Measurements from ENCODE around the gene DCHS1. TPM values are rescaled to one million over a fixed set of nuclear protein-coding genes. Genes with fewer than 3 reads are reported as not detected.

Gene DCHS1
- total and polyA plus RNA-seq, 2 experiments from 2014 or later: 8.0 to 15.2 TPM

GRCh38 chr11:6634534-6634933 is 21.1 kb downstream of the DCHS1 start:
- Histone ChIP-seq H3K9me2 (replicated peaks; ENCODE audit: insufficient read depth) (no peaks in the 10 kb centered on the region), H3K9me3 (ENCODE audit: low read depth) (no peaks in the 10 kb centered on the region), H3K27me3 (peaks cover 8% of the 10 kb centered on the region), H3K4me2 (no peak overlapping the region), H3K27ac (no peak overlapping the region), H2AFZ (no peak overlapping the region), H3K4me3 (no peak overlapping the region), H3K79me2 (peaks cover 11% of the 10 kb centered on the region), H4K20me1 (ENCODE audit: insufficient read depth, poor library complexity, severe bottlenecking) (no peaks in the 10 kb centered on the region), H3K36me3 (replicated peaks; ENCODE audit: insufficient read depth, low read depth) (no peaks in the 10 kb centered on the region), H3K4me1 (ENCODE audit: insufficient read depth) (peaks cover 4% of the 10 kb centered on the region)
- 71% methylated on average over 1 of the region's 1 CpG for WGBS (ENCODE audit: low lambda C conversion rate, missing lambda C conversion rate)
- TF ChIP-seq EZH2 (IDR thresholded peaks at IDR 0.05; ENCODE audit: borderline replicate concordance) (no peak), EZH2phosphoT487 (IDR thresholded peaks at IDR 0.05; ENCODE audit: low read depth, severe bottlenecking, unreplicated experiment) (no peak)
- TF ChIP-seq, protein P1, sequence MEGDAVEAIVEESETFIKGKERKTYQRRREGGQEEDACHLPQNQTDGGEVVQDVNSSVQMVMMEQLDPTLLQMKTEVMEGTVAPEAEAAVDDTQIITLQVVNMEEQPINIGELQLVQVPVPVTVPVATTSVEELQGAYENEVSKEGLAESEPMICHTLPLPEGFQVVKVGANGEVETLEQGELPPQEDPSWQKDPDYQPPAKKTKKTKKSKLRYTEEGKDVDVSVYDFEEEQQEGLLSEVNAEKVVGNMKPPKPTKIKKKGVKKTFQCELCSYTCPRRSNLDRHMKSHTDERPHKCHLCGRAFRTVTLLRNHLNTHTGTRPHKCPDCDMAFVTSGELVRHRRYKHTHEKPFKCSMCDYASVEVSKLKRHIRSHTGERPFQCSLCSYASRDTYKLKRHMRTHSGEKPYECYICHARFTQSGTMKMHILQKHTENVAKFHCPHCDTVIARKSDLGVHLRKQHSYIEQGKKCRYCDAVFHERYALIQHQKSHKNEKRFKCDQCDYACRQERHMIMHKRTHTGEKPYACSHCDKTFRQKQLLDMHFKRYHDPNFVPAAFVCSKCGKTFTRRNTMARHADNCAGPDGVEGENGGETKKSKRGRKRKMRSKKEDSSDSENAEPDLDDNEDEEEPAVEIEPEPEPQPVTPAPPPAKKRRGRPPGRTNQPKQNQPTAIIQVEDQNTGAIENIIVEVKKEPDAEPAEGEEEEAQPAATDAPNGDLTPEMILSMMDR (IDR thresholded peaks at IDR 0.05; ENCODE audit: poor library complexity): no peak
- no peak for DNase-seq (ENCODE audit: low spot score)

DNA sequence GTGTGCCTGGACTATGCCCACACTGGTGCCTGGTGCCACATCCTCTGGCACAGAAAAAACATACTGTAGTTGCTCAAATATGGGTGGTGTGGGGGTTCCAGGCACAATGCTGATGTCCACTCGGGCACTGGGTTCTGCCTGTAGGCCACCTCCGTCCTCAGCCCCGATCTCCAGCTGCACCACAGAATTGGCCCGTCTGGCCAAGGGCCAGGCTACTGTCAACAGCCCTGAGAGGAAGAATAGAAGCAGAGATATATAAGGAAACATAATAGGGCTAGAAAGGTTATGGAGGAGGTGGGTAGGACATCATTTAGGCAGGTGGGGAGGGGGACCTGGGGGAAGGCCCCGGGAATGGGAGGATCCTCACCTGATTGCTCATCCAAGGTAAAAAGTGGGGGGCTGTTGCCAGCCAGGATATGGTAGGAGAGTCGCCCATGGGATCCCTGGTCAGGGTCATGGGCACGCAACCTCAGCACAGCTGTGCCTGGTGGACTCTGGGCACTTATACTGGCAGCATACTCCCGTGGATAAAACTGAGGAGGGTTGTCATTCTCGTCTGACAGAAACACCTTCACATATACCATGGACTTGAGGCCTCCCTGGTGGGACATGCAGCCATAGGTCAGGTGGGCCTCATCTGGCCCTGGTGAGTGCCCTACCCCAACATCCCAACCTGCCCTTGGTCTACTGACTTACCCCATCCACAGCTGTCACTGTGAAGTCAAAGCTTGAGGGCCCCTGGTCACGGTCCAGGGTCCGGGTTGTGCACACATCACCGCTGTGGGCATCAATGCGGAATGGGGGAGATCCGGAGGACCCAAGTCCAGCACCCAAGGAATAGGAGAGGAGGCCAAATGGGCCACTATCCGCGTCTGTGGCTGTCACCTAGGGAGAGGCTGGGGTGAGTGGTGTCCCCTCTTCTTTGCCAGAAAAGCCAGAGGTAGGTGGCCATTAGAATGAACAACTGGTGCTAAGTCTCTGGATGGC is 21.9 kb downstream of the DCHS1 start:
- Histone ChIP-seq H3K27ac (no peak overlapping the region), H3K9me3 (ENCODE audit: low read depth) (no peaks in the 10 kb centered on the region), H4K20me1 (ENCODE audit: insufficient read depth, poor library complexity, severe bottlenecking) (no peaks in the 10 kb centered on the region), H2AFZ (no peak overlapping the region), H3K4me3 (no peak overlapping the region), H3K36me3 (replicated peaks; ENCODE audit: insufficient read depth, low read depth) (no peaks in the 10 kb centered on the region), H3K79me2 (peaks cover 11% of the 10 kb centered on the region), H3K9me2 (replicated peaks; ENCODE audit: insufficient read depth) (no peaks in the 10 kb centered on the region), H3K4me2 (no peak overlapping the region), H3K27me3 (peaks cover 8% of the 10 kb centered on the region), H3K4me1 (ENCODE audit: insufficient read depth) (peaks cover 4% of the 10 kb centered on the region)
- TF ChIP-seq EZH2phosphoT487 (IDR thresholded peaks at IDR 0.05; ENCODE audit: low read depth, severe bottlenecking, unreplicated experiment) (no peak), EZH2 (IDR thresholded peaks at IDR 0.05; ENCODE audit: borderline replicate concordance) (no peak)
- TF ChIP-seq, protein P1 (IDR thresholded peaks at IDR 0.05; ENCODE audit: poor library complexity): no peak
- DNase-seq (ENCODE audit: low spot score): no peak
- 98% methylated on average over 16 of the region's 16 CpGs for WGBS (ENCODE audit: low lambda C conversion rate, missing lambda C conversion rate)

- no peak overlapping the region for H3K27ac ChIP-seq
- H3K4me1 ChIP-seq (ENCODE audit: insufficient read depth): no peaks in the 10 kb centered on the region
- no peak overlapping the region for H3K4me3 ChIP-seq
- DNase-seq (ENCODE audit: low spot score): no peak
- H3K36me3 ChIP-seq (replicated peaks; ENCODE audit: insufficient read depth, low read depth): no peaks in the 10 kb centered on the region
- H3K9me3 ChIP-seq (ENCODE audit: low read depth): no peaks in the 10 kb centered on the region
- H2AFZ ChIP-seq: no peak overlapping the region
- peaks cover 8% of the 10 kb centered on the region for H3K27me3 ChIP-seq
- no peak overlapping the region for H3K4me2 ChIP-seq
- WGBS (ENCODE audit: low lambda C conversion rate, missing lambda C conversion rate): 96% methylated on average over 29 of the region's 29 CpGs
- H4K20me1 ChIP-seq (ENCODE audit: insufficient read depth, poor library complexity, severe bottlenecking): no peaks in the 10 kb centered on the region
- peaks cover 5% of the 10 kb centered on the region for H3K79me2 ChIP-seq
- TF ChIP-seq, protein P1 (IDR thresholded peaks at IDR 0.05; ENCODE audit: poor library complexity): no peak
- TF ChIP-seq EZH2phosphoT487 (IDR thresholded peaks at IDR 0.05; ENCODE audit: low read depth, severe bottlenecking, unreplicated experiment) (no peak), EZH2 (IDR thresholded peaks at IDR 0.05; ENCODE audit: borderline replicate concordance) (no peak)
- no peaks in the 10 kb centered on the region for H3K9me2 ChIP-seq (replicated peaks; ENCODE audit: insufficient read depth)
Measured at GRCh38 chr11:6632116-6633073, 23.2 kb downstream of the DCHS1 start.

Measured in hepatocyte (in vitro differentiated cells).